Small intestine (tissue), 7 donors: Measurements from ENCODE around the gene CBFA2T3. TPM values are rescaled to one million over a fixed set of nuclear protein-coding genes. Genes with fewer than 3 reads are reported as not detected.
"Not testable (repeated sequence)": the region's sequence is repeated elsewhere in the genome, so short reads cannot be mapped to it uniquely, and the experiment has no call there.

Experiments
- DNase-seq, 2 donors: peaks; one replicate each; pipeline versions ENCODE4 v3.0.0 to v3.0.0-alpha.2; 2013
- FAIRE-seq: peaks from 2 replicates; lab custom pipeline; 2012; peaks lifted over from hg19 to GRCh38; lab: Jason Lieb, UNC
- H3K27ac ChIP-seq, 3 donors: one replicate each; pipeline ENCODE4 v1.5.1; 2013; ENCODE audit warnings: low read length in 2 of 3, mild to moderate bottlenecking in 2 of 3, control low read depth in 1 of 3, inconsistent platforms in 1 of 3, low read depth in 1 of 3, moderate library complexity in 1 of 3
- H3K27me3 ChIP-seq, 3 donors: one replicate each; pipeline ENCODE4 v1.6.1; 2013; ENCODE audit warnings: low read length in 3 of 3, inconsistent platforms in 1 of 3; ENCODE audit not compliant: control insufficient read depth in 3 of 3, insufficient read depth in 3 of 3
- H3K36me3 ChIP-seq, 3 donors: one replicate each; pipeline ENCODE4 v1.6.1; 2013; ENCODE audit warnings: low read length in 3 of 3, inconsistent platforms in 1 of 3, low read depth in 1 of 3, mild to moderate bottlenecking in 1 of 3, moderate library complexity in 1 of 3; ENCODE audit not compliant: control insufficient read depth in 3 of 3, insufficient read depth in 2 of 3
- H3K4me1 ChIP-seq, 3 donors: one replicate each; pipeline ENCODE4 v1.6.1; 2013; ENCODE audit warnings: low read length in 2 of 3, inconsistent platforms in 1 of 3, low read depth in 1 of 3, mild to moderate bottlenecking in 1 of 3, moderate library complexity in 1 of 3; ENCODE audit not compliant: control insufficient read depth in 3 of 3, insufficient read depth in 2 of 3
- H3K4me3 ChIP-seq, 3 donors: one replicate each; pipeline ENCODE4 v1.5.1; 2013; ENCODE audit warnings: low read length in 3 of 3, control low read depth in 1 of 3, inconsistent platforms in 1 of 3, low read depth in 1 of 3, mild to moderate bottlenecking in 1 of 3, moderate library complexity in 1 of 3
- H3K9me3 ChIP-seq, 2 donors: one replicate each; pipeline ENCODE4 v1.6.1; 2013; ENCODE audit warnings: low read depth in 1 of 2, low read length in 1 of 2; ENCODE audit not compliant: control insufficient read depth in 2 of 2, insufficient read depth in 1 of 2
- WGBS, 3 donors: extraction: QIAGEN DNeasy Blood & Tissue Kit; methylation state at CpG; one replicate each; pipeline ENCODE4 v1.1.7; 2013; 5-methylcytosine and 5-hydroxymethylcytosine counted together
- polyA plus RNA-seq, 4 donors: library from polyadenylated mRNA; stranded (reverse) in 3 of 4; unstranded in 1 of 4; fragments of 200-250 nt in 3 of 4; fragments of 120-200 nt in 1 of 4; gene quantifications; one replicate each; pipeline versions ENCODE4 v1.2.1 to v1.2.3, GENCODE V29; 2013
- donor health status: healthy with polysubstance abuse.
- donor health status: control.
- donor health status: control.
- donor health status: Bipolar disorder and iron deficiency.
- donor health status: healthy.

CBFA2T3 gene
- polyA plus RNA-seq, 4 donors = 1.4 to 8.4 (median 4.1) TPM

DNA sequence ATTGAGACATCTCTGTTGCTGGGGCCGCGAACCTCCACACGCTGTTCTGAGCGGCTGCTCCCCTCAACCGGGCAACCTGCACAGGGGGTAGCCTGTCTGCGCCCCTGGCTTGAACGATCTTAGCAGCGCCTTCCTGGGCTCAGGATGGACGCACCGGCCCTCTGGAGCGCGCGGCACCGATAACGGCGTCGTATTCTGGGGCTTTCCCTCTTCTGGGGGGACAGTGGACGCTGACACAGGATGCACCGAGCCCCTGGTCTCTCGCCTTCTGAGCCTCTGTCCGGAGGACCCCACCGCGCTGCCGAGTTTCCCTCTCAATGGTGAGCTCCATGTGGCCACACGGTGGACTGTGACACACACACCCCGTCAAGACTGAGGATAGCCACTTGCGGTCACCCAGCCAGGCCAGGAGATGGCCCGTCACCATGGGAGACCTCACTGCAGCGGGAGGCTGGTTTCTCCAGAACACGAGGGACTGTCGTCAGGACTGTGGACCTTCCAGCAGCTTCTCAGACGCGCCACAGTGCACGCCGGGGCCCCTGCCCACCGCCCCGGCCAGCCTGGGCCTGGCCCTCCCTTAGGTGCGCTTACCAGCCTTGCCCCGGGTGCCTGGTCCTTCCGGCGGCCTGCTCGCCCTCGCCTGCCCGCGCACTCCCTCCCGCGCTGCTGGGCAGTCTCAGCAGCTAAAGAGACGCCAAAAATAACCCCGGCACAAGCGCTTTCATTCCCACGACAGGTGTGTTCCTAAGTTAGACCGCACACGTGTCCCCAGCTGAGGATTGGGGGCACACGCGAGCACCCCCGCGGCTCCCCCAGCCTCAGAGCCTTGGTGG is 80.6 kb downstream of the CBFA2T3 start:
- H3K4me3 ChIP-seq = no peak overlapping the region
- peaks cover 0 to 7% (median 0%) of the 10 kb centered on the region in 3 donors for H3K36me3 ChIP-seq
- no peak overlapping the region for H3K27ac ChIP-seq
- no peak for FAIRE-seq
- 83 to 93% (median 87%) methylated on average over 55 to 57 of the region's 57 CpGs for WGBS, 3 donors
- DNase-seq = no peak
- no peaks in the 10 kb centered on the region for H3K27me3 ChIP-seq
- H3K4me1 ChIP-seq = no peaks in the 10 kb centered on the region
- no peaks in the 10 kb centered on the region for H3K9me3 ChIP-seq

DNA sequence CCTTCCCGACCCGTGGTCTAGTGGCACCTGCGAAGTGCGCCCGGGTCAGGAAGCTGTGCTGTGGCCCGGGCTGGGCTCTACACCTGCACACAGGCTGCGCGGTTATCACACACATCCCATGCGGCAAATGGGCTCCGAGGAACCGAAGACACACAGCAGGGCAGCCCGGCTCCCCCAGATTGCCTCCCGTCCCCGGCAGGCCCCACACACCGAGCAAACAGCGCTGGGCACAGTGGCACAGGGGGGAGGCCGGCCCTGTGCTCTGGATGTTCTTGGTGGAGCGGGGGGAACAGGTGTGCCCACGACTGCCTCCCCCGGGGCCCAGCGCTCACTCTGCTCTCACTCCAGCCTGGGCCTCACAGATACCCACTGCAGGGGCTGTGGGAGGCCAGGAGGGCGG is 81.7 kb downstream of the CBFA2T3 start:
- H3K27ac ChIP-seq = no peak overlapping the region
- H3K27me3 ChIP-seq = no peaks in the 10 kb centered on the region
- no peaks in the 10 kb centered on the region for H3K4me1 ChIP-seq
- no peak for FAIRE-seq
- 87 to 92% (median 88%) methylated on average over 22 of the region's 22 CpGs for WGBS, 3 donors
- peaks cover 0 to under 1% of the 10 kb centered on the region in 2 donors for H3K9me3 ChIP-seq
- no peak for DNase-seq
- no peak overlapping the region for H3K4me3 ChIP-seq
- H3K36me3 ChIP-seq = peaks cover 0 to 5% (median 0%) of the 10 kb centered on the region in 3 donors

DNA sequence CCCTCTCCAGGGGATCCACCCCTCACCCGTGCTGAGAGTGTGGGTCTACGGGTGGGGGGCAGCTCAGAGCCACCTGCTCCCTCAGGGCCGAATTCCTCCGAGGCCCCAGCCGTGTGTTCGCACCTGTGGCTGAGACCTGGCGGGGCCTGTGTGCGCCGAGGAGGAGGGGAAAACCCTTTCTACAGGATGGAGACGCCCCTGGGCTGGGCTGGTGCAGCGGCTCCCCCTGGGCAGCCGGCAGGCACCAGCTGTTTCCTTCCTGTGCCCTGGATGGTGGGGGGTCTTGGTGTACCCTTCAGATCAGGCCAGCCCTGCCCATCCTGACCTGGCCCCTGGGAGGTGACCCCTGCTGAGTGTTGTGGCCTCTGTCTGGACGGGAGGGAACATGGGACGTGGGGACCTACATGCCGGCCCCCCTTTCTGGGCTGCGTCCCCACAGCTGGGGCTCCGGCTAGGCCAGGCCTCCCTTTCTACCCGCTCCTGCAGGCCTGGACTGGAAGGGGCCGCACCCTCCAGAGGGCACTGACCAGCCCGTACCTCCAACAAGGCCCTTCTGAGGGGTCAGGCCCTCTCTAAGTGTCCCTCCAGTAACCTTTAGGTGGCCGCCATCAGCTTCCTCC is 82.2 kb downstream of the CBFA2T3 start:
- H3K27me3 ChIP-seq = no peaks in the 10 kb centered on the region
- H3K4me3 ChIP-seq = no peak overlapping the region
- peaks cover 0 to 6% of the 10 kb centered on the region in 2 donors for H3K9me3 ChIP-seq
- H3K36me3 ChIP-seq = peaks cover 0 to 9% (median 0%) of the 10 kb centered on the region in 3 donors
- H3K4me1 ChIP-seq = no peaks in the 10 kb centered on the region
- 65 to 79% (median 68%) methylated on average over 21 of the region's 21 CpGs for WGBS, 3 donors
- FAIRE-seq = no peak
- no peak for DNase-seq
- no peak overlapping the region for H3K27ac ChIP-seq

DNA sequence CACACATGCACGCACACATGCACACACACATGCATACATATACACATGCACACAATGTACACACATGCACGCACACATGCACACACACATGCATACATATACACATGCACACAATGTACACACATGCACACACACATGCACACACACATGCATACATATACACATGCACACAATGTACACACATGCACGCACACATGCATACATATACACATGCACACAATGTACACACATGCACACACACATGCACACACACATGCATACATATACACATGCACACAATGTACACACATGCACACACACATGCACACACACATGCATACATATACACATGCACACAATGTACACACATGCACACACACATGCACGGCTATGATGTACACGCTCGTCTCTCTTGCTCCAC is 82.7 kb downstream of the CBFA2T3 start:
- H3K9me3 ChIP-seq = peaks cover 0 to 12% of the 10 kb centered on the region in 2 donors
- not testable (repeated sequence) for H3K36me3 ChIP-seq, H3K27ac ChIP-seq, H3K27me3 ChIP-seq, H3K4me1 ChIP-seq, H3K4me3 ChIP-seq, DNase-seq, FAIRE-seq
- whole genome bisulfite sequencing, 3 donors = 73 to 98% (median 94%) methylated on average over 4 to 5 of the region's 6 CpGs

DNA sequence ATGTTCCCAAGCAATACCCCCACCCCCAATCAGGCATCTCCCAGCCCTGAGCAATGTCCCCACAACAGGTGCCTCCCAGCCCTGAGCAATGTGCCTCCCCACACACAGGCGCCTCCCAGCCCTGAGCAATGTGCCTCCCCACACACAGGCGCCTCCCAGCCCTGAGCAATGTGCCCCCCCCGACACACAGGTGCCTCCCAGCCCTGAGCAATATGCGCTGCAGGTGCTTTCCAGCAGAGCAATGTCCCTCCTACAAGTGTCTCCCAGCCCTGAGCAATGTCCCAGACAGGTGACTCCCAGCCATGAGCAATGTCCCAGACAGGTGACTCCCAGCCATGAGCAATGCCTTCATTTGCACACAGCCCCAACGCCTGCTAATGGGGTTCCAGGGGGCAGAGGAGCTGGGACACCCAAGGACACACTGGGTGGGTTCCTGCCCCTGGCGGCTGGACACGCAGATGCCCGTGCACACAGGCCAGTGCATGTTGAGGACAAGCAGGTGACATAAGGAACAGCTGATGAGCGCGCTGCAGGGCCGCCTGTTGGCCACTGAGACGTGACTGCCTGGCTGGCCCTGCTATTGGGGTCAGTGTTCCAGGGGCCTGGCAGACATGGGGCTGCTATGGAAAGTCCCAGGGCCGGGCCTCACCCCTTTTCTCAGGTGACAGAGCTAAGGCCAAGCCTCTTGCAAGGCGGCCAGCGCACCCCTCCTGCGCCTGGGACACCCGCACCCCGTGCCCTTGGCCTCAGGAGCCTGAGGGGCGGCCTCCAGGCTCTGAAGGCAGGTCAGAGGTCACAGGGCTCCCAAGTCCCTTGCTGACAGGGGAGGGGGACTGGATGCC is 83.7 kb downstream of the CBFA2T3 start:
- H3K27ac ChIP-seq = no peak overlapping the region
- no peak overlapping the region for H3K4me3 ChIP-seq
- H3K27me3 ChIP-seq = no peaks in the 10 kb centered on the region
- WGBS, 3 donors = 62 to 84% (median 83%) methylated on average over 16 to 19 of the region's 19 CpGs
- peaks cover 0 to 12% of the 10 kb centered on the region in 2 donors for H3K9me3 ChIP-seq
- DNase-seq (peak in 1 of 2 donors; percentile 4), FAIRE-seq (no peak)
- H3K36me3 ChIP-seq = peaks cover 0 to 9% (median 0%) of the 10 kb centered on the region in 3 donors
- H3K4me1 ChIP-seq = no peaks in the 10 kb centered on the region

DNA sequence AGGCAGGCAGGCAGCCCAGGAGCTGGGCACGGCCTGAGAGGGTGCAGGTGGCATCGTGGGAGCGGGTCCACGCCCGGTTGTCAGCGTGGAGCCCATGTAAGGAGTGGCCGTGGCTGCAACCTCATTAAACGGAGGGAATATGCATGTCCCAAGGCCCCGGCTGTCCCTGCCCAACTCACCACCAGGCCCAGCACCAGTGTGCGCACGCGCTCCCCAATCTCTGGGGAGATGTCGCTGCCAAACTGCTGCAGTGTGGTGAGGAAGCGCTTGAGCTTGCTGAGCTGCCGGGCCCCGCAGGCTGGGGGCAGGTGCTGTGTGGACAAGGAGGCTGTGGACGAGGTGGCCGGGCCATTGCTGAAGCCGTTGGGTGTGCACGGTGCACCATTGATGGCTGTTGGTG is 84.9 kb downstream of the CBFA2T3 start:
- Histone ChIP-seq H3K36me3 (peaks cover 0 to 9% (median 0%) of the 10 kb centered on the region in 3 donors), H3K27ac (no peak overlapping the region), H3K4me1 (no peaks in the 10 kb centered on the region), H3K4me3 (no peak overlapping the region), H3K27me3 (no peaks in the 10 kb centered on the region), H3K9me3 (peaks cover 0 to 12% of the 10 kb centered on the region in 2 donors)
- no peak for DNase-seq
- WGBS, 3 donors = 75 to 89% (median 86%) methylated on average over 20 of the region's 20 CpGs
- no peak for FAIRE-seq

DNA sequence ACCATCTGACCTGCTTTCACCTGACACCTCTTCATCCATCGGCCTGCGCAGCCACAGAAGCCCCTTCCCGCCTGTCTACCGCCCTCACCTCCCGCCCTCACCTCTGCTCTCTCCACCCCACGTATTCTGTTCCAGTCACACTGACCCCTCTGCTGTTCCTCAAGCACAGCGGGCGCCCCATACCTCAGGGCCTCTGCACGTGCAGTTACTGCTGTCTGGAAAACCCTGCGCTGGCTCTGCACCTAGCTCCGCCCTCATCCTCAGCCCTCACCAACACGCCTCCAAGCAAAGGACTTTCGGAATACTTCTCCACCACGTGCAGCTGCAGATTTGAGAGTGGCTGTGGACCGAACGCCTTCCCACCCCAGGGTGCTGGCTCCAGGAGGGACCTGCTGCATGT is 85.9 kb downstream of the CBFA2T3 start:
- Histone ChIP-seq H3K36me3 (peaks cover 0 to 9% (median 0%) of the 10 kb centered on the region in 3 donors), H3K9me3 (peaks cover 0 to 12% of the 10 kb centered on the region in 2 donors), H3K27ac (no peak overlapping the region), H3K4me3 (no peak overlapping the region), H3K27me3 (no peaks in the 10 kb centered on the region), H3K4me1 (no peaks in the 10 kb centered on the region)
- 68 to 91% (median 82%) methylated on average over 16 of the region's 16 CpGs for WGBS, 3 donors
- DNase-seq (no peak), FAIRE-seq (no peak)
